Psoas muscle (tissue), 8 donors: ENCODE results near the gene TRANK1. TPM values are rescaled to one million over a fixed set of nuclear protein-coding genes. Genes with fewer than 3 reads are reported as not detected.

Experiments
- ATAC-seq, 4 donors: fragments of 200-7000 bp; cut with Tn5 transposase; one replicate each; pipeline ENCODE4 v1.9.1; 2020; ENCODE audit warnings: moderate library complexity in 3 of 4, mild to moderate bottlenecking in 2 of 4
- DNase-seq, 2 donors: peaks; one replicate each; pipeline ENCODE4 v3.0.0-alpha.2; 2020
- H3K27ac ChIP-seq: fragments of 200-600 bp; one replicate; pipeline ENCODE4 v1.8.0; 2022
- H3K27me3 ChIP-seq, 3 donors: fragments of 200-600 bp in 1 of 3; one replicate each; pipeline versions ENCODE4 v1.6.1 to v1.8.0; 2013 to 2022; ENCODE audit warnings: low read length in 2 of 3, mild to moderate bottlenecking in 2 of 3, moderate library complexity in 1 of 3; ENCODE audit not compliant: insufficient read depth in 3 of 3
- H3K36me3 ChIP-seq, 2 donors: fragments of 200-600 bp in 1 of 2; one replicate each; pipeline versions ENCODE4 v1.6.1 to v1.8.0; 2013 to 2022; ENCODE audit warnings: low read depth in 1 of 2, mild to moderate bottlenecking in 1 of 2, moderate library complexity in 1 of 2; ENCODE audit not compliant: insufficient read depth in 1 of 2
- H3K4me1 ChIP-seq: fragments of 200-600 bp; one replicate; pipeline ENCODE4 v1.8.0; 2022
- H3K4me3 ChIP-seq: fragments of 200-600 bp; one replicate; pipeline ENCODE4 v1.8.0; 2022; ENCODE audit warnings: mild to moderate bottlenecking
- H3K9me3 ChIP-seq: fragments of 200-600 bp; one replicate; pipeline ENCODE4 v1.8.0; 2022
- CTCF ChIP-seq: fragments of 200-600 bp; IDR thresholded peaks from one replicate; pipeline ENCODE4 v1.8.0; 2022; ENCODE audit warnings: antibody characterized with exemption
- WGBS, 3 donors: extraction: QIAGEN DNeasy Blood & Tissue Kit; methylation state at CpG; one replicate each; pipeline versions ENCODE4 v1.1.6 to v1.1.7; 2013; 5-methylcytosine and 5-hydroxymethylcytosine counted together
- intact Hi-C, 2 donors: fragments of 100-400 bp; cut with DNase I; formaldehyde crosslinking; loops; one replicate each; pipeline versions ENCODE4 v1.11.0 to v1.14.2; 2022
- polyA plus RNA-seq, 3 donors: library from polyadenylated mRNA; stranded (reverse); fragments of 200-250 nt; gene quantifications; one replicate each; pipeline ENCODE4 v1.2.3, GENCODE V29; 2013
- total RNA-seq, 4 donors: library from RNA; stranded (reverse); fragmentation: NEBNext Ultra II Directional in 2 of 4; extraction: Animal tissue kit (Norgen Biotek cat#: 25700) in 2 of 4; gene quantifications; one replicate each; pipeline versions ENCODE4 v1.2.1 to v1.2.4, GENCODE V29; 2021 to 2023
- donor health status: healthy with polysubstance abuse.
- donor health status: DM: no; HTN: no; CAD: no; lungs with moderate emphysema.
- donor health status: Bipolar disorder and iron deficiency.
- donor health status: healthy.
- donor health status: DM: yes; HTN: yes; CAD: no.
- donor health status: DM: no; HTN: no; CAD: no.
- donor health status: DM: no; HTN: no; CAD: no.
- donor health status: DM: yes; HTN: yes; CAD: no.

TRANK1 gene
- total and polyA plus RNA-seq, 7 donors, result 0.28 to 4.5 (median 0.63) TPM

GRCh38 chr3:36918050-36918449 is 26.8 kb downstream of the TRANK1 start:
- ATAC-seq, result no peak

GRCh38 chr3:36911990-36912804 is 32.7 kb downstream of the TRANK1 start:
- Histone ChIP-seq H3K4me3 (no peak overlapping the region), H3K9me3 (no peaks in the 10 kb centered on the region), H3K36me3 (no peaks in the 10 kb centered on the region), H3K4me1 (no peaks in the 10 kb centered on the region), H3K27ac (no peak overlapping the region), H3K27me3 (no peaks in the 10 kb centered on the region)
- 46 to 58% (median 53%) methylated on average over 4 of the region's 4 CpGs for WGBS, 3 donors
- ATAC-seq, result no peak
- no peak for DNase-seq
- TF ChIP-seq CTCF, result no peak
- intact Hi-C loops, result no loop called here

More at GRCh38 chr3:36918050-36918449, 26.8 kb downstream of the TRANK1 start:
- H3K4me1 ChIP-seq, result no peaks in the 10 kb centered on the region
- TF ChIP-seq CTCF, result no peak
- H3K4me3 ChIP-seq, result no peak overlapping the region
- no peak overlapping the region for H3K27ac ChIP-seq
- H3K27me3 ChIP-seq, result no peaks in the 10 kb centered on the region
- no peaks in the 10 kb centered on the region for H3K36me3 ChIP-seq
- no peak for DNase-seq
- H3K9me3 ChIP-seq, result no peaks in the 10 kb centered on the region
- WGBS, 3 donors, result 82 to 92% (median 89%) methylated on average over 2 of the region's 2 CpGs
- intact Hi-C loops, result no loop called here

GRCh38 chr3:36909666-36910065 is 35.2 kb downstream of the TRANK1 start:
- DNase-seq (no peak), ATAC-seq (no peak)
- Histone ChIP-seq H3K36me3 (no peaks in the 10 kb centered on the region), H3K9me3 (no peaks in the 10 kb centered on the region), H3K27ac (no peak overlapping the region), H3K4me1 (no peaks in the 10 kb centered on the region), H3K27me3 (no peaks in the 10 kb centered on the region), H3K4me3 (no peak overlapping the region)
- TF ChIP-seq CTCF, result no peak
- intact Hi-C loops, result no loop called here
- 91 to 98% (median 92%) methylated on average over 1 of the region's 1 CpG for WGBS, 3 donors

GRCh38 chr3:36909181-36909580 is 35.7 kb downstream of the TRANK1 start:
- Histone ChIP-seq H3K4me3 (no peak overlapping the region), H3K36me3 (no peaks in the 10 kb centered on the region), H3K9me3 (no peaks in the 10 kb centered on the region), H3K4me1 (no peaks in the 10 kb centered on the region), H3K27me3 (no peaks in the 10 kb centered on the region), H3K27ac (no peak overlapping the region)
- WGBS, 3 donors, result 91 to 100% (median 98%) methylated on average over 2 of the region's 2 CpGs
- DNase-seq (no peak), ATAC-seq (no peak)
- no peak for TF ChIP-seq CTCF
- intact Hi-C loops, result no loop called here
